HG03159 (cell line): ENCODE data around the gene OR8A1.

Experiments used
- ATAC-seq: cut with Tn5 transposase; IDR thresholded peaks from one replicate; pipeline ENCODE4 v1.9.1; 2021; ENCODE audit warnings: mild to moderate bottlenecking, moderate library complexity; ENCODE audit not compliant: unreplicated experiment

Gene OR8A1

DNA sequence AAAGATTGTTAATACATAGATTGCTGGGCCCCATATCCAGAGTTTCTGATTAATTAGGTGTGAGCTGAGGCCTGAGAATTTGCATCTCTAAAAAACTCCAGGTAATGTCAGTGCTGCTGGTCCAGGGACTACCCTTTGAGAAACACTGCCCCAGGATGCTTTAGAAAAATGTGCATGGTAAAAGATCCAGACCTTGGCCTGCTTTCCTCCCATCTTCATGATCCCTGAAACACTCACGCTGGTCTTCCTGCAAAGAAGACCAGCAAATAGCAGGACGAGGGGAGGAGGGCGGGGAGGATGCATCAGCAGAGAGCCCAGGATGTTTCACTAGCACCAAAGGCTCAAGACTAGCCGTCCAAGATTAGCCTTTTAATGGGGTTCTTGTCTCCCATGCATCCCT is at the start of gene OR8A1:
OR8A1 (plus strand) TSS at position 301 of the 400 bp plus-strand sequence. CDS start 123 bp downstream, outside the sequence.
- no peak for ATAC-seq

GRCh38 chr11:124520550-124520854 is 49.3 kb upstream of the OR8A1 start:
- no peak for ATAC-seq

DNA sequence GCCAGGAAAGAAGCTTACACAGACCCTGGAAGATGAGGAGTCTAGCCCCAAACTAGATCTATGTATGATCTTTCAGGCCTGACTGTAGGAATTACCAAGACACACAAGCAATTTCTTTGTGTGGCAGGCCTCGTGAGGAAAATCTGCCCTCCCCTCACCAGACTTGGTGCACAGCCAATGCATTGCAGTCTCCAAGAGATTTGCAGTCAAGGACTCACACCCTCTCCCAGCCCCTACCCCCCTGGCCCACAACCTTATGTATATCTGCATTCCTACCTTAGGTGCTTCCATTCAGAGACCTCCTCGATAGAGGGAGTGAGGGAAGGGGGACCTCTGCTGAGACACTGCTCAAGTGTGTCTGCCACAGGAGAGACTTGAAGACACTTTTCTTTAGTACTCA is 36.2 kb upstream of the OR8A1 start:
- no peak for ATAC-seq

- ATAC-seq = no peak
Observed at GRCh38 chr11:124534051-124534450, 35.7 kb upstream of the OR8A1 start.

DNA sequence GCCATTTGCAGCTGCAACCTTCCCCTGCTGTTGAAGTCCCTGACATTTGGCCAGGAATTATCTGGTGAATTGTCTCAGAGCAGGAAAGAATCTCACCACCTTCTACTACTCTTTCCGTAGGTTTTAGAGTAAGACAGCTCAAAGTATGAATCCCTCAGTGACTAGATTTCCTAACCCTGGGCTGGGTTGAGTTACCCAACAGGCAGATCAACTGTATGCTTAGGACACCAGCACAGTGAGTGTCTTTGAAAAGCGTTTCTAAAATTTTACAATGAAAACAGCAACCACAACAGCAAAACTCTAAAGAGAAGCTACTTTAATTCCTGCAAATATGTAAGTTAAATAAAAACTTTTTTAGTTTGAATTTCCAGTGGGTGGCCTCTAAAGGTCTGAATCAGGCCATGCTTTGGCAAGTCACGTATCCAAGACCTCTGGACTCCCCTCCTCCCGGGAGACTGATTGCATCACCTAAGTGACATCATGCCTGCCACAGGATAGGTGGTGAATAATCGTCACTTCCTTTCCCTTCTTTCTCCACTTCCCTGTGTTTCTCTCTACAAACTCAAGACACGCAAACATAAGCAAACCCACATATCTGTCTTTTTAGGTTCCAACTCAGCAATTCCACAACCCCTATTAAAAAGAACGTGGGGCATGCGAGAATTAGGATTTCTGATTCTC is 34.1 kb upstream of the OR8A1 start:
- no peak for ATAC-seq

DNA sequence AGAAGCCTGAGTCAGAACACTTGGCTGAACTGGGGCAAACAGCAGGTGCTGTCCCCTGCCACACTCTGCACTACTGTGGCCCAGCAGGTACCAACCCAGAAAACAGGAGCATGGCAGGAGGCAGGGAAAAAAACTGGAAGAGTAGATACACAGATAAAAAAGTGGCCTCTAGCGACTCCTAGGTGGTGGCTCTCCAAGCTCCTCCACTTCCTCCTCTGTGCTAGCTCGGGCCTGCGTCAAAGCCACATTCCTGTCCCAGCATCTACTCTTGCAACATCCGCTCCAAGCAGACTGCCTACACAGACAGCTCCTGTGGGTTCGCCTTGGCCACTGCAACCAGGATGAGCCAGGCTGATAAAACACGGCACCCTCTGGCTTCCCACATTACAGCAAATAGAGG is 33.3 kb upstream of the OR8A1 start:
- no peak for ATAC-seq

- ATAC-seq = no peak
Observed at GRCh38 chr11:124538019-124538418, 31.8 kb upstream of the OR8A1 start.

DNA sequence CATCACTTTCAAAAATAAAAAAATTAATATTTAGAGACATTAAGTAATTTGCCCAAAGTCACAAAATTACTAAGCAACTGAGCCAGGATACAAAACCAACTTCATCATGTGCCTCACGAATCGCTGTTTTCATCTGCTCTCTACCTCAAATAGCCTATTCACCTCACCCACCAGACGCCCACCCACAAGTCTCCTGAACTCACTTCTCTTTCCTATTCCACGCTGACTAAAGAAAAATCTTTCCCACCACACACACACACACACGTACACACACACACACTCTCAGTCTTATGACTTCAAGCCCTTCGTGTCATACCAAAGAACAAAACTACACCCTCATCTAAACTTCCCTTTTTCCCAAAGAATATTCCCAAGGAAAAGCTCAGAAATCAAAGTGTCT is 28.6 kb upstream of the OR8A1 start:
- no peak for ATAC-seq

DNA sequence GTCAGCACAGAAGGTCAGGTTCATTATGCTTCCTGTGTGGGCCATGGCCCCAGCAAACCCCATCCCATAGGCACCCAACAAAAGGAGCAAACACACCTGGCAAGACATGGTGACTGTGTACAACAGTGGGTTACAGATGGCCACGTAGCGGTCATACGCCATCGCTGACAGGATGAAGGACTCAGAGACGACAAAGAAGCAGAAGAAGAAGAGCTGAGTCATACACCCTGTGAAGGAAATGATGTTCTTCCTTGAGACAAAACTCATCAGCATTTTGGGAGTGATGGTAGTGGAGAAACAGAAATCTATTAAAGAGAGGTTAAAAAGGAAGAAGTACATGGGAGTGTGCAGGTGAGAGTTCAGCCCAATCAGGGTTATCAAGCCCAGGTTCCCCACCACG is 26.7 kb upstream of the OR8A1 start:
- no peak for ATAC-seq

DNA sequence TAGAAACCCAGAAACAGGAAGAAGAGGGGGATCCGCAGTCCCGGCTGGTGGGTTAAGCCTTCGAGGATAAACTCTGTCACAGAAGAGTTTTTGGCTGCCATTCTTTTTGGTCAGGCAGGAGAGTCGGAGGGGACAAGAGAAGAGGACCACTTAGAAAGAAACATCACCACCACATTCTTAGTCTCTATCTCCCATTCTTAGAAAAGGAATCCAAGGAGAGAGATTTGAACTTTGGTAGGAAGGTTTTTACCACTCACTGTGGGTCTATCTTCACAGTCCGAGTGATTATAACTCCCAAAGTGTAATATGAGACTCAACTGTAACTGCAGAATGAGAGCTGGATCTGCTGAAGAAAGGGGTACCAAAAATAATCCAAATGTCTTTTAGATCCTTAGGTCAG is 26.2 kb upstream of the OR8A1 start, which contains the start of gene OR8B12:
OR8B12 (minus strand) TSS at position 101 of the 400 bp plus-strand sequence; CDS start at position 101, 0 bp downstream.
- ATAC-seq = no peak

DNA sequence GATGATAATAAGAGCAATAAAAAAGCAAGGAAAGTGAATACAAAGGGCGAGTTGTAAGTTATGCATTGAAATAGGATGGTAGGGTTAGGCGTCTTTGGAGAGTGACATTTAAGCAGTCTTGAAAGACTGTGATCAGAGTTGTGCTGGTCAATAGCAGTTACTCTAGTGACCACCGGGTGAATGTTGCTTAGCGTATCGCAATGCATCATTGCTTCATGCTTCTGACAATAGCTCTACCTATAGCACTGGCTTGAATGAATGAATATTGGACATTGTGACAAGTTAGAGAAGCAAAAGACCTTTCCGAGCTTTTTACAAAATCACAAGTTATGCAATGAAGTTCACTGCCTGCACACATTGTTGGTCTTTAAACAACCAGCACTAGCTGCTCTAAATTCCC is 18.6 kb upstream of the OR8A1 start:
- ATAC-seq = no peak

DNA sequence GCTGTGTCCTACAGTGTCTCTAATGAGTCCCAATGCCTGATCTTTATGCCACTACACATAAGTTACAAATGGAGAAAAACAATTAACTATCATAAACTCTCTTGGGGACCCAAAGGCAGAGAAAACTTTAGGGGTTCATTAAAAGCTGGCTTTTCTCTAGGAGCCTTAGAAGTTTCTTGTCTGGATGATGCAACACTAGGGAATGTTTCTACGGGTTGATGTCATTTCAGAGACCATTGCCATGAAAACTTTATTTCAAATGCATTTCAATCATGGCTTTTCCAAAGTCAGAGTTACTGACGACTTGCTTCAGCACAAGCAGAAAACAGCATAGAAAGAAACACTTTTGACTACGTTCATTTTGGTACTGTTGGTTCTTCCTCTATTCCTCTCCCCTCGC is 17.8 kb upstream of the OR8A1 start:
- no peak for ATAC-seq

GRCh38 chr11:124556828-124557227 is 13.0 kb upstream of the OR8A1 start:
- ATAC-seq = no peak

DNA sequence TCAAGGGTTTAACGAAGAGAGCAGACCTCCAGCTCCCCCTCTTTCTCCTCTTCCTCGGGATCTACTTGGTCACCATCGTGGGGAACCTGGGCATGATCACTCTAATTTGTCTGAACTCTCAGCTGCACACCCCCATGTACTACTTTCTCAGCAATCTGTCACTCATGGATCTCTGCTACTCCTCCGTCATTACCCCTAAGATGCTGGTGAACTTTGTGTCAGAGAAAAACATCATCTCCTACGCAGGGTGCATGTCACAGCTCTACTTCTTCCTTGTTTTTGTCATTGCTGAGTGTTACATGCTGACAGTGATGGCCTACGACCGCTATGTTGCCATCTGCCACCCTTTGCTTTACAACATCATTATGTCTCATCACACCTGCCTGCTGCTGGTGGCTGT is 363 bp downstream of the OR8A1 start:
- ATAC-seq = no peak

- ATAC-seq = no peak
Observed at GRCh38 chr11:124577716-124578427, 8.1 kb downstream of the OR8A1 start.

DNA sequence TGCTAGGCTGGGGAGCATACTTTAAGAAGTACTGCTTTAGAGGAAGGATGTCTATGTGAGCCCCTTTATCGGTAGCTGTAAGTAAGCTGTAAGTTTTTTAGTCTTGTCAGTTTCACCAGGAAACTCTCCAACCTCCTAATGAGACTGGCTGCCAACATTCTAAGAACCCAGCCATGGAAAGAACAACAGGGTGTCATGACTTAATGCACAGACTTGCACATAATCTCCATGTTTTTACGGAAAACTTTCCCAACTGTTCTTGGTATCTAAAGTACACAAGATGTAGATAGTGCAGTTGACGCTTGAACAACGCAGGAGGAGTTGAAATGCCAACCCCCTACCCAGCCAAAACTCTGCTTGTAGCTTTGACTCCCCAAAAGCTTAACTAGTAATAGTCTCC is 9.0 kb downstream of the OR8A1 start:
- ATAC-seq = no peak

- no peak for ATAC-seq
Observed at GRCh38 chr11:124581817-124582216, 12.0 kb downstream of the OR8A1 start.

DNA sequence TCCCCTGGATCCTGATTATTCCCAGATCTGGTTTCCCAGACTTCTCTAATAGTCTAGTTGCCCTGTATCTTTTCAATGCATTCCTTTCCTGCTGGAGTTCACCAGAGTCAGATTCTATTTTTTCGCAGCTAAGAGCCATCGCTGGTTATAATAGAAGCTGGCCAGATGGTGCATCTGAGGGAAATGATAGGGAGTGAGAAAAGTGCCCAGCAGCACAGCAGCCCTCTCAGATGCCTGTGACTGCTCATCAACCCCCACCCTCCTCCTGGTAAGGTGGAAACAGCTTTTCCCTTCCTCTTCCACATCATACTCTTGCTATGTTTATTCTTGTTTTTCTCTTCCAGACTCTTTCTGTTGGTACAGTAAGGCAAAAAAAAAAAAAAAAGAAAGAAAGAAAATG is 12.8 kb downstream of the OR8A1 start:
- no peak for ATAC-seq

- ATAC-seq = no peak
Observed at GRCh38 chr11:124583781-124584180, 14.0 kb downstream of the OR8A1 start.

DNA sequence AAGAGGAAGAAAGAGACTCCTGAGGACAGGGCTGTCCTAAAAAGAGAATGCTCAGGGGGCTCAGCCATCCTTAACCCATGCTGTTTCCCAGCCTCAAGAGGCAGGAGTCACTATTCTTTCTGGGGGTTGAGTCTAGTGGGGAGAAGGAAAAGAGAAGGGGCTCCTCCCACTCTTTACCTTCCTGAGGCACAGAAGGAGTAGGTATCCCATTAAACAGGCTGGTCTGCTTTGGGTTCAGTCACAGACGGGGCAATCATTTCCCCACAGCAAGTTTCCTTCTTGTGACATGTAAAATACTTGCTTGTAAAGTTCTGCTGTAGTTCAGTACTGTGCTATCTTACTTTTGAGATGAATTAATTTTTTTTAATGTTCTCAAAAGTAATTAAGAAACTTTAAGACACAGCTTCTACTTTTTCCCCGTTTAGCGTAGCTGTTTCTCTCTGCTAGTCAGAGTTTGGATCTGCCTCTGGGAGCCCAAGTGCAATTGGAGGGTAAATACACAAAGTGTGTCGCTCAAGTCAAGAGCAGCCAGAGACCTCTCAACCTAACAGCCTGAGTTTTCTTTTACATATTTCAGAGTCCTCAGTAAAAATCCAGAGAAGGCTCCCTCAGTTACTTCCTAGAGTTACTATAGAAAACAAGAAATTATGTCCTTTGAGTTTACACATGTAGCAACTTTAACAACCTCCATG is 15.0 kb downstream of the OR8A1 start:
- no peak for ATAC-seq

GRCh38 chr11:124586238-124586860 is 16.6 kb downstream of the OR8A1 start:
- ATAC-seq = no peak

DNA sequence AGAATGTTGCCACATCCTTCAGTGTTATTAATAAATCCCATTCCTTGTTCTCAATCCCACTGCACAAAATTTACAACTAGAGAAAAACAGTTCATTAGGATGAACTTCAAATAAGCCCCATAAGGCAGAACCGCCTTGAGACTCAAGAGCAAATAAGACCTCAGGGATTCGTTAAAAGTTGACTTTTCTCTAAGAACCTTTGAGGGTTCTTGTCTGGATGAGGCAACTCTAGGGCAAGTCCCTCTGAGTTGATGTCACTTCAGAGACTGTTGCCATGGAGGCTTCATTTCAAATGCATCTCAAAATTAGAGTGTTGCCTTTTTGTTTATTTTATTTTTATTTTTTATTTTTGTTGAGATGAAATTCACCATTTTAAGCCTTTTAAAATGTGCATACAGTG is 21.6 kb downstream of the OR8A1 start:
- no peak for ATAC-seq
